CD1c-positive myeloid dendritic cell (primary cell): ENCODE data around the gene NUP133.
"Not testable (repeated sequence)": the region's sequence is repeated elsewhere in the genome, so short reads cannot be mapped to it uniquely, and the experiment has no call there.

ENCODE experiments used
- DNase-seq: peaks from one replicate; pipeline ENCODE4 v3.0.0-alpha.2; 2016; ENCODE audit errors: extremely low spot score

The NUP133 gene

GRCh38 chr1:229507951-229508822 lies at the start of gene NUP133:
Gene NUP133, minus strand, starts transcription at chr1:229508341. Its CDS starts 92 bp downstream, at chr1:229508249.
- DNase-seq, result peak; percentile 99

- DNase-seq, result peak; percentile 31
Measured at GRCh38 chr1:229557200-229557850, 49.2 kb upstream of the NUP133 start.

- no peak for DNase-seq
Measured at GRCh38 chr1:229554886-229555621, 46.9 kb upstream of the NUP133 start.

DNA sequence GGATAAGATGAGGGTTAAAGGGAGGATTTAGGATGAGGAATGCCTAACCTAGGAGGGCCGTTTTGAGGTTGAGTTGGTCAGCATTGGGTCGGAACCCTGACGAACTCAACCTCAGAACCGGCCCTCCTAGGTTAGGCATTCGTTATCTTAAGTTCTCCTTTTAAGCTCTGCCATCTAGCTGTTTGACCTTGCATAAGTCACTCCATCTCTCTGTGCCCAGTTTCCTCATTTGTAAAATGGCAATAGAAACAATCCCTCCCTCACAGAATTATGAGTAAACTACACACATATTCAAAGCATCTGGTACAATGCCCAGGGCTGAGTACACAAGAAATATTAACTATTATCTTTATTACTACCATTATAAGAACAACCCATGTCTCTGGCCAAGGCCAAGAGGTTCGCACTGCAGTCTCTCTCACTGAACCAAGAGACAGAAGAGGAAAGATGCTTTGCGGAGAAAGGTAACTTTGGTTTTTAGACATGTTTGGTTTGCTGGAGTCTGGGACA lies 45.5 kb upstream of the NUP133 start:
- no peak for DNase-seq

DNA sequence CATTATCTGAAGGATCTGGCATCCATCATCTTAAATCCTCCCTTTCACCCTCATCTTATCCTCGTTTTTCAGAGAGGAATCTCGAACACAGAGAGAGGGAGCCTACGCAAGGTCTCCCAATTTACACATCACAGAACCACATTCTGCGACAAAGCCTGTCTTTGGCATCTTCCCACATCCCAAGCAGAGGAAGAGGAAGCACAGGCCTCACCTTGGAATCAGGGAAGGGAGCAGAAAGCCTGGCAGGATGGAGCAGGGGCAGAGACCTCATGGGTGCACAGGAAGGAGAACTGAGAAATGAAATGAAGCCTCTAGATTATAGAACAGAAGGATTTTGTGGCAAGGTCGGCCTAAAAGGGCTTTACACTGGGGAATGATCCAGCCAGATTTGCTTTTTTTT lies 44.6 kb upstream of the NUP133 start:
- DNase-seq, result no peak

DNA sequence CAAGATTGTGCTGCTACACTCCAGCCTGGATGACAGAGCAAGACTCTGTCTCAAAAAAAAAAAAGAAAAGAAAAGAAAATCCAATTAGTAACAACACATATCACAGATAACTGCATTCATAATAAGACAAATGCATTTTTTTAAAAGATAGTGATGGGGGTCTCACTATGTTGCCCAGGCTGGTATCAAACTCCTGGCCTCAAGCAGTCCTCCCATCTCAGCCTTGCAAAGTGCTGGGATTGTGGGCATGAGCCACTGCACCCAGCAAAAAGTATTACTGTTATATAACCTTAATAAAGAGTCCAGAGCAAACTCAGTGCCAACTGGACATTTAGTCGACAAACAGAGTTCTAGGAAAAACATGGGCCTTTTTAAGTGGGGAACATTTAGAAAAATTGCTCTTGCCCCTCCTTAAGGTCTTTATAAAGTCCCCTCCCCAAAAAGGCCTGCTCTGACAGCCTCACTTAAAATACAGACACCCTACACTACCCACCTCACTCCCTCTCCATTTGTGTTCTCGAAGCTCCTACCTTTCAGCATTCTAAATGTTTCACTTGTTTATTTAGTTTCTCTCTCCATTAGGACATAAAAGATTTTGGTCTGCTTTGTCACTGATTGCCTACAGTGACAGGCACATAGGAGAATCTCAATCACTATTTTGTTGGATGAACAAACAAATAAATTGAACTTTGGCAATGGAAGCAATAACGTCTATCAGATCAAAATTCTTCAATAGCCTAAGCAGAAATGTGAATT lies 42.8 kb upstream of the NUP133 start:
- DNase-seq, result no peak

- no peak for DNase-seq
Measured at GRCh38 chr1:229547542-229547941, 39.4 kb upstream of the NUP133 start.

GRCh38 chr1:229544587-229544986 lies 36.4 kb upstream of the NUP133 start:
- DNase-seq, result no peak

- no peak for DNase-seq
Measured at GRCh38 chr1:229539863-229540506, 31.8 kb upstream of the NUP133 start.

DNA sequence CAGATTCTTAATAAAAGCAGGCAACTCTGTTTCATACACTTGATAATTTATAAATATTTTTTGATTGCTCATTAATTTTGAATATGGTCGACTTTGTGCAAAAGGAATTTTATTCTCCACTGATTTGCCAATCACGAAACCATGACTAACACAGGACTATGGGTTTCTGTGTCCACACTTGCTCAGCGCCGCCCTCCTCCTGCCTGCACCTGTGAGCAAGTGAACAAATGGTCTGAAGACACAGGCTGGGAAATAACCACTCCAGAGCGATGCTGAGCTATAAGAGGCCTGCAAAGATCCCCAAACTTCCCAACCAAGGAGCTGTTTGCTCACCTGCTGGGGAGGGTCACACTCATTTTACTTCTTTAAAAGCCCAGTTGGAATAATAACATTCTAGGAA lies 30.8 kb upstream of the NUP133 start:
- DNase-seq, result no peak

GRCh38 chr1:229537894-229538293 lies 29.8 kb upstream of the NUP133 start:
- DNase-seq, result no peak

- DNase-seq, result no peak
Measured at GRCh38 chr1:229536982-229537381, 28.8 kb upstream of the NUP133 start.

DNA sequence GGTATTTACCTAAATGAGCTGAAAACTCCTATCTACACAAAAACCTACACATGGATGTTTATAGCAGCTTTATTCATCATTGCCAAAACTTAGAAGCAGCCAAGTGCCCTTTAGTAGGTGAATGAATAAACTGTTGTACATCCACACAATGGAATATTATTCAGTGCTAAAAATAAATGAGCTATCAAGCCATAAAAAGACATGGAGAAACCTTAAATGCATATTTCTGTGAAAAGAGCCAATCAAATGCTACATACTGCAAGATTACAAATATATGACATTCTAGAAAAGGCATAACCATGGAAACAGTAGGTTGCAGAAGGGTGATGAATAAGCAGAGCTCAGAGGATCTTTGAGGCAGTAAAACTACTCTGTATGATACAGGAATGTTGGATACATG lies 27.1 kb upstream of the NUP133 start:
- no peak for DNase-seq

DNA sequence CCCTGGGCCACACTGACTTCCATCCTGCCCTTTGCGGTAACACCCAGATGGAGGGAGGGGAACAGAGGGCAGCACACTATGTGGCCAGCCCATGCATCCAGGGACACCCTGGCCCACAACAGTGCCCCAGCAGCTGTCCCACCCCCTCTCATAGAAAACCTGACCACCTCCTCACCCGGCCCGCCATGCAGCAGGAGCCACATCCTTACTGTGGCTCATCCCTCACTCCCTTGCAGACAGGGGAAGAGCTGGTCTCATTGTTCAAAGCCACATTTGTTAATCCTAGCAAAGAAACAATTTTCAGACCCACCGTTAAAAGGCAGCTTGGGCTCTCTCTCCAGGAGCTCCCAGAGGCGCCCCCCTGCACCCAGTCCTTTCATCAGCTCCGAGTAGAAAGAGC lies 23.2 kb upstream of the NUP133 start:
- DNase-seq, result no peak

- no peak for DNase-seq
Measured at GRCh38 chr1:229529639-229530038, 21.5 kb upstream of the NUP133 start.

GRCh38 chr1:229526695-229527094 lies 18.6 kb upstream of the NUP133 start:
- no peak for DNase-seq

DNA sequence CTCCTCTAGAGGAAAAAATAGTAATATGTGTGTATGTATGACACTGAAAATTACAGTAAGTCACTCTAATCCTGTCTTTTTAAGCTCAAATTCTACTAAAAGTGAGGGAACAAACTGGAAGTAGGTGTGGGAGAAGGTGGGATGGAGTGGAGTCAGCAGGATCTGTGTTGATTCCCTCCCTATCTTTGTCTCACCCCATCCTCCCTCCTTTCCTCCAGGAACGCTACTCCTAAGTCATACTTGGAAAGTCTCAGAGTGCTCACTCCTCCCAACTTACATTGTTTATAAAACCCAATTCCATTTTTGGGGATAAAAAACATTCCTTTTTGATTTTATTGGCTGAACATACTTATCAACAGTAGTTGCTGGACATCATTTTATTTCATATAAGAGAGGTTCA lies 14.9 kb upstream of the NUP133 start:
- DNase-seq, result no peak

DNA sequence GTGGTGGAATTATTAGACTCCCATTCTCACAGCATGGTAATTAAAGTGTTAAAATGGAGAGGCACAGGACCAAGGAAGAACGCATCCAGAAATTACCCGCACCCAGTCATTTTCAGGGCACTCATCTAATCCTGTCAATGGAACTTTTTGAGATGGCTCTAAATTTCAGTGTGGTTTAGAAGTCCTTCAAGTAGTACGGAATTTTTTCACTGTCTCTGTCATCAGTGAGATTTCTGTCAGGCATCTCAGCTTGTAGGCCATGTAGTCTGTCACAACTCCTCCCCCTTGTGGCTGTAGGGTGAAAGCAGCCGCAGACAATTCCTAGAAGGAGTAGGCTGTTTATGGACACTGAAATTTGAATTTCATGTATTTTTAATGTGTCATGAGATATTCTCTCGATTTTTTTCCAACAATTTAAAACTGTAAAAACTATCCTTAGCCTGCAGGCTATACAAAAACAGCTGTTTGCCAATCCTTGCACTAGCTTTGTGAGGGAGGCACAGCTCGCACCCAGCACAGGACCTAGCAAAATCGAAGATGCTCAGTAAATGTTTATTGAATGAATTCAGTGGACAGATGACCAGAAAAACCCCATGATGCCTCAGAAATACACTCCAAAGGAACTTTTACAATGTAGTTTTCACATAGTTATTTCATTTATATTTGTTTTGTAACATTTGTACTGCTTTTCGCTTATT lies 6.6 kb upstream of the NUP133 start:
- peak; percentile 75 for DNase-seq

DNA sequence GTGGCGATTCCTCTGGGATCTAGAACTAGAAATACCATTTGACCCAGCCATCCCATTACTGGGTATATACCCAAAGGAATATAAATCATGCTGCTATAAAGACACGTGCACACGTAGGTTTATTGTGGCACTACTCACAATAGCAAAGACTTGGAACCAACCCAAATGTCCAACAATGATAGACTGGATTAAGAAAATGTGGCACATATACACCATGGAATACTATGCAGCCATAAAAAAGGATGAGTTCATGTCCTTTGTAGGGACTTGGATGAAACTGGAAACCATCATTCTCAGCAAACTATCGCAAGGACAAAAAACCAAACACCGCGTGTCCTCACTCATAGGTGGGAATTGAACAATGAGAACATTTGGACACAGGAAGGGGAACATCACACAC lies 3.5 kb upstream of the NUP133 start:
- not testable (repeated sequence) for DNase-seq

DNA sequence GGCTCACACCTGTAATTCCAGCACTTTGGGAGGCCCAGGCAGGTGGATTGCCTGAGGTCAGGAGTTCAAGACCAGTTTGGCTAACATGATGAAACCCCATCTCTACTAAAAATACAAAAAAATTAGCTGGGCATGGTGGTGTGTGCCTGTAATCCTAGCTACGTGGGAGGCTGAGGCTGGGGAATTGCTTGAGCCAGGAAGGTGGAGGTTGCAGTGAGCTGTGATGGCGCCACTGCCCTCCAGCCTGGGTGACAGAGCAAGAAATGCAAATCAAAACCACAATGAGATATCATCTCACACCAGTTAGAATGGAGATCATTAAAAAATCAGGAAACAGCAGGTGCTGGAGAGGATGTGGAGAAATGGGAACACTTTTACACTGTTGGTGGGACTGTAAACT lies 3.1 kb upstream of the NUP133 start:
- DNase-seq, result not testable (repeated sequence)
